ENCODE measurements around the gene OARD1. TPM values are rescaled to one million over a fixed set of nuclear protein-coding genes. Genes with fewer than 3 reads are reported as not detected.
A peak's percentile ranks its signal among the peaks of the same experiment; 100 is the strongest.

OARD1 gene
- total and polyA plus RNA-seq, 5 donors from 2014 or later: 30.3 to 58.2 (median 53.5) TPM

- no peak for DNase-seq
- peaks cover 0 to 16% (median 11%) of the 10 kb centered on the region in 4 donors for H3K4me1 Mint-ChIP-seq
- Histone ChIP-seq H3K36me3 (ENCODE audit: control insufficient read depth, insufficient read depth, low read length) (peaks cover 73% of the 10 kb centered on the region), H3K4me3 (ENCODE audit: low read depth, low read length) (no peak overlapping the region), H3K4me1 (ENCODE audit: control insufficient read depth, insufficient read depth, low read length, poor library complexity, severe bottlenecking) (no peaks in the 10 kb centered on the region), H3K27ac (ENCODE audit: insufficient read depth, low read length, poor library complexity, severe bottlenecking) (no peak overlapping the region), H3K9me3 (ENCODE audit: control insufficient read depth in 2 of 2, low read length in 2 of 2) (no peaks in the 10 kb centered on the region), H3K27me3 (ENCODE audit: control insufficient read depth, insufficient read depth, low read length) (no peaks in the 10 kb centered on the region)
- H3K27ac Mint-ChIP-seq: peak overlapping the region in 1 of 3 donors; percentile 6
- H3K36me3 Mint-ChIP-seq: peaks cover 51% of the 10 kb centered on the region
- H3K27me3 Mint-ChIP-seq: no peaks in the 10 kb centered on the region
- peaks cover 0 to 2% (median 0%) of the 10 kb centered on the region in 7 donors for H3K9me3 Mint-ChIP-seq
- H3K4me3 Mint-ChIP-seq: peak overlapping the region in 1 of 4 donors; percentile 2
- ATAC-seq (ENCODE audit: low read depth in 2 of 2): no peak
Observed at GRCh38 chr6:41098366-41098765, 26.2 kb upstream of the OARD1 start.

GRCh38 chr6:41097467-41098090 lies 25.4 kb upstream of the OARD1 start:
- Mint-ChIP-seq H3K36me3 (peaks cover 55% of the 10 kb centered on the region), H3K27ac (no peak overlapping the region)
- ATAC-seq (ENCODE audit: low read depth in 2 of 2): no peak

GRCh38 chr6:41093729-41094128 lies 21.6 kb upstream of the OARD1 start:
- Histone ChIP-seq H3K9me3 (ENCODE audit: control insufficient read depth in 2 of 2, low read length in 2 of 2) (no peaks in the 10 kb centered on the region), H3K4me3 (ENCODE audit: low read depth, low read length) (no peak overlapping the region), H3K36me3 (ENCODE audit: control insufficient read depth, insufficient read depth, low read length) (peaks cover 98% of the 10 kb centered on the region), H3K27me3 (ENCODE audit: control insufficient read depth, insufficient read depth, low read length) (no peaks in the 10 kb centered on the region), H3K4me1 (ENCODE audit: control insufficient read depth, insufficient read depth, low read length, poor library complexity, severe bottlenecking) (no peaks in the 10 kb centered on the region), H3K27ac (ENCODE audit: insufficient read depth, low read length, poor library complexity, severe bottlenecking) (no peak overlapping the region)
- DNase-seq: no peak
- peaks cover 0 to 2% (median 0%) of the 10 kb centered on the region in 7 donors for H3K9me3 Mint-ChIP-seq
- H3K27ac Mint-ChIP-seq: no peak overlapping the region
- peaks cover 70% of the 10 kb centered on the region for H3K36me3 Mint-ChIP-seq
- H3K27me3 Mint-ChIP-seq: no peaks in the 10 kb centered on the region
- no peak for ATAC-seq (ENCODE audit: low read depth in 2 of 2)
- H3K4me3 Mint-ChIP-seq: no peak overlapping the region
- peaks cover 0 to 24% (median 8%) of the 10 kb centered on the region in 4 donors for H3K4me1 Mint-ChIP-seq

More at GRCh38 chr6:41097467-41098090, 25.4 kb upstream of the OARD1 start:
- Mint-ChIP-seq H3K4me3 (no peak overlapping the region), H3K27me3 (no peaks in the 10 kb centered on the region), H3K9me3 (peaks cover 0 to 2% (median 0%) of the 10 kb centered on the region in 7 donors), H3K4me1 (peaks cover 0 to 16% (median 11%) of the 10 kb centered on the region in 4 donors)
- no peaks in the 10 kb centered on the region for H3K4me1 ChIP-seq (ENCODE audit: control insufficient read depth, insufficient read depth, low read length, poor library complexity, severe bottlenecking)
- DNase-seq: no peak
- peaks cover 81% of the 10 kb centered on the region for H3K36me3 ChIP-seq (ENCODE audit: control insufficient read depth, insufficient read depth, low read length)
- H3K4me3 ChIP-seq (ENCODE audit: low read depth, low read length): no peak overlapping the region
- H3K27me3 ChIP-seq (ENCODE audit: control insufficient read depth, insufficient read depth, low read length): no peaks in the 10 kb centered on the region
- no peak overlapping the region for H3K27ac ChIP-seq (ENCODE audit: insufficient read depth, low read length, poor library complexity, severe bottlenecking)
- no peaks in the 10 kb centered on the region for H3K9me3 ChIP-seq (ENCODE audit: control insufficient read depth in 2 of 2, low read length in 2 of 2)

GRCh38 chr6:41092421-41093140 lies 20.4 kb upstream of the OARD1 start:
- peaks cover 62% of the 10 kb centered on the region for H3K36me3 Mint-ChIP-seq
- peaks cover 91% of the 10 kb centered on the region for H3K36me3 ChIP-seq (ENCODE audit: control insufficient read depth, insufficient read depth, low read length)

GRCh38 chr6:41090841-41091761 lies 18.9 kb upstream of the OARD1 start:
- no peaks in the 10 kb centered on the region for H3K9me3 Mint-ChIP-seq
- Histone ChIP-seq H3K4me1 (ENCODE audit: control insufficient read depth, insufficient read depth, low read length, poor library complexity, severe bottlenecking) (no peaks in the 10 kb centered on the region), H3K9me3 (ENCODE audit: control insufficient read depth in 2 of 2, low read length in 2 of 2) (no peaks in the 10 kb centered on the region), H3K4me3 (ENCODE audit: low read depth, low read length) (no peak overlapping the region), H3K27me3 (ENCODE audit: control insufficient read depth, insufficient read depth, low read length) (no peaks in the 10 kb centered on the region), H3K27ac (ENCODE audit: insufficient read depth, low read length, poor library complexity, severe bottlenecking) (no peak overlapping the region), H3K36me3 (ENCODE audit: control insufficient read depth, insufficient read depth, low read length) (peaks cover 90% of the 10 kb centered on the region)
- peaks cover 1 to 10% (median 8%) of the 10 kb centered on the region in 4 donors for H3K4me1 Mint-ChIP-seq
- H3K27me3 Mint-ChIP-seq: no peaks in the 10 kb centered on the region
- ATAC-seq (ENCODE audit: low read depth in 2 of 2) (no peak), DNase-seq (no peak)
- peak overlapping the region in 1 of 3 donors; percentile 4 for H3K27ac Mint-ChIP-seq
- peaks cover 49% of the 10 kb centered on the region for H3K36me3 Mint-ChIP-seq
- H3K4me3 Mint-ChIP-seq: no peak overlapping the region

More at GRCh38 chr6:41092421-41093140, 20.4 kb upstream of the OARD1 start:
- H3K4me1 Mint-ChIP-seq: peaks cover 0 to 18% (median 7%) of the 10 kb centered on the region in 4 donors
- Histone ChIP-seq H3K27ac (ENCODE audit: insufficient read depth, low read length, poor library complexity, severe bottlenecking) (no peak overlapping the region), H3K4me1 (ENCODE audit: control insufficient read depth, insufficient read depth, low read length, poor library complexity, severe bottlenecking) (no peaks in the 10 kb centered on the region), H3K9me3 (ENCODE audit: control insufficient read depth in 2 of 2, low read length in 2 of 2) (no peaks in the 10 kb centered on the region), H3K27me3 (ENCODE audit: control insufficient read depth, insufficient read depth, low read length) (no peaks in the 10 kb centered on the region), H3K4me3 (ENCODE audit: low read depth, low read length) (no peak overlapping the region)
- H3K9me3 Mint-ChIP-seq: peaks cover 0 to 2% (median 0%) of the 10 kb centered on the region in 7 donors
- peak in 1 of 3 donors; percentile 44 for DNase-seq
- H3K4me3 Mint-ChIP-seq: no peak overlapping the region
- no peaks in the 10 kb centered on the region for H3K27me3 Mint-ChIP-seq
- ATAC-seq (ENCODE audit: low read depth in 2 of 2): no peak
- peak overlapping the region; percentile 4 to 67 (median 53) for H3K27ac Mint-ChIP-seq

GRCh38 chr6:41088451-41088850 lies 16.3 kb upstream of the OARD1 start:
- ATAC-seq (ENCODE audit: low read depth in 2 of 2) (no peak), DNase-seq (no peak)
- H3K27ac ChIP-seq (ENCODE audit: insufficient read depth, low read length, poor library complexity, severe bottlenecking): no peak overlapping the region
- no peak overlapping the region for H3K4me3 Mint-ChIP-seq
- peaks cover 89% of the 10 kb centered on the region for H3K36me3 ChIP-seq (ENCODE audit: control insufficient read depth, insufficient read depth, low read length)
- peaks cover 6 to 23% (median 19%) of the 10 kb centered on the region in 4 donors for H3K4me1 Mint-ChIP-seq
- no peaks in the 10 kb centered on the region for H3K27me3 Mint-ChIP-seq
- H3K9me3 ChIP-seq (ENCODE audit: control insufficient read depth in 2 of 2, low read length in 2 of 2): no peaks in the 10 kb centered on the region
- H3K9me3 Mint-ChIP-seq: no peaks in the 10 kb centered on the region
- H3K4me1 ChIP-seq (ENCODE audit: control insufficient read depth, insufficient read depth, low read length, poor library complexity, severe bottlenecking): no peaks in the 10 kb centered on the region
- H3K27ac Mint-ChIP-seq: peak overlapping the region in 1 of 3 donors; percentile 66
- H3K4me3 ChIP-seq (ENCODE audit: low read depth, low read length): no peak overlapping the region
- peaks cover 49% of the 10 kb centered on the region for H3K36me3 Mint-ChIP-seq
- H3K27me3 ChIP-seq (ENCODE audit: control insufficient read depth, insufficient read depth, low read length): no peaks in the 10 kb centered on the region

- Histone ChIP-seq H3K4me3 (ENCODE audit: low read depth, low read length) (no peak overlapping the region), H3K9me3 (ENCODE audit: control insufficient read depth in 2 of 2, low read length in 2 of 2) (no peaks in the 10 kb centered on the region), H3K4me1 (ENCODE audit: control insufficient read depth, insufficient read depth, low read length, poor library complexity, severe bottlenecking) (peaks cover 17% of the 10 kb centered on the region), H3K27me3 (ENCODE audit: control insufficient read depth, insufficient read depth, low read length) (no peaks in the 10 kb centered on the region), H3K27ac (ENCODE audit: insufficient read depth, low read length, poor library complexity, severe bottlenecking) (no peak overlapping the region), H3K36me3 (ENCODE audit: control insufficient read depth, insufficient read depth, low read length) (peaks cover 66% of the 10 kb centered on the region)
- H3K4me1 Mint-ChIP-seq: peaks cover 32 to 49% (median 38%) of the 10 kb centered on the region in 4 donors
- no peak overlapping the region for H3K27ac Mint-ChIP-seq
- no peak overlapping the region for H3K4me3 Mint-ChIP-seq
- no peak for ATAC-seq (ENCODE audit: low read depth in 2 of 2)
- DNase-seq: no peak
- H3K36me3 Mint-ChIP-seq: peaks cover 47% of the 10 kb centered on the region
- no peaks in the 10 kb centered on the region for H3K9me3 Mint-ChIP-seq
- no peaks in the 10 kb centered on the region for H3K27me3 Mint-ChIP-seq
Observed at GRCh38 chr6:41085182-41085581, 13.0 kb upstream of the OARD1 start.

Data from CD4-positive, CD25-positive, alpha-beta regulatory T cell (primary cell).